Urinary bladder (tissue), 4 donors: ENCODE results near the gene CCBE1. TPM values are rescaled to one million over a fixed set of nuclear protein-coding genes. Genes with fewer than 3 reads are reported as not detected.
"Not testable (repeated sequence)": the region's sequence is repeated elsewhere in the genome, so short reads cannot be mapped to it uniquely, and the experiment has no call there.

ENCODE experiments used
- DNase-seq: peaks from one replicate; pipeline ENCODE4 v3.0.0-alpha.2; 2015; ENCODE audit errors: extremely low spot score
- H3K27ac ChIP-seq: one replicate; pipeline ENCODE4 v1.5.1; 2013; ENCODE audit warnings: low read depth, mild to moderate bottlenecking, moderate library complexity
- H3K36me3 ChIP-seq: one replicate; pipeline ENCODE4 v1.6.1; 2013; ENCODE audit warnings: mild to moderate bottlenecking, moderate library complexity; ENCODE audit not compliant: insufficient read depth
- H3K4me1 ChIP-seq: one replicate; pipeline ENCODE4 v1.6.1; 2013; ENCODE audit warnings: mild to moderate bottlenecking, moderate library complexity; ENCODE audit not compliant: insufficient read depth
- H3K4me3 ChIP-seq: one replicate; pipeline ENCODE4 v1.5.1; 2013; ENCODE audit warnings: low read depth, low read length
- WGBS: extraction: QIAGEN DNeasy Blood & Tissue Kit; methylation state at CpG from one replicate; pipeline ENCODE4 v1.1.7; 2013; 5-methylcytosine and 5-hydroxymethylcytosine counted together
- polyA plus RNA-seq: library from polyadenylated mRNA; stranded (reverse); fragments of 200-250 nt; gene quantifications from one replicate; pipeline ENCODE4 v1.2.3, GENCODE V29; 2013
- total RNA-seq: library from RNA; depleted of rRNA; stranded (reverse); fragments of >200 nt; gene quantifications from one replicate; pipeline ENCODE4 v1.2.3, GENCODE V29; 2014
- donor health status: healthy with polysubstance abuse.
- donor health status: healthy.

The CCBE1 gene
- total and polyA plus RNA-seq, 2 donors = 0.37 to 4.2 TPM

DNA sequence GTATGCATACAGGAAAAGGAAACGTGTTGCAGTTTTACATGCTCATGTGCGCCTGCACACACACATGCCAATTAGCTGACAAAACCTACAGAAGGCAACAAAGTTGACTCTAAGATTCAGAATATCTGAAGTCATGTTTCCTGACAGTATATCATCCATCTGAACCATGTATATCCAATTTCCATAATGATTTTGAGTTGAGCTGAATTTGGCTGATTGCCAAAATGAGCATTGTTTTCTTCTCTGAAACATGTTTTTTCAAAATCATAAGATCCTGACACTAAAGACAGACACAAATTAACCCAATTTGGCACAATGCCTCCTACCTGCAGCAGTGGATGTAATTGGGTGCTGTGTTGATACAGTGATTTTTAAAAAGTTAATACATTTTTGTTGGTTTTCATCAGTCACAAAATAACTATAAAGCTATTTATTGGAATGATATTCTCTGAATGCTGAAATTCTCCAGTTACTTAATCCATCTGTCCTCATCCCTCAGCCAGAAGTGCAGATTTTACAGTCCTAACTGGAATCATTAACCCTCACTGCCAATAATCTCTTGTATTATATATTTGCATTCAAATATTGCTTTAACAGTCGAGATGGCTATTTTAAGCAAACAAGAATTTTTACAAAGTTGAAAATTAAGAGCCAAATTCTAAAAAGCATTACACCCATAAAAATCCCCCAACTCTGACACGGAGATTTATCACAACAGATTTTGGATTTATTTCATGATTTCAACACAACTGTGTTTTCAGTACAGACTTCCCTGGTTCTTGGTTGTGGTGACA, 176.5 kb downstream of the CCBE1 start:
- Histone ChIP-seq H3K27ac (no peak overlapping the region), H3K4me3 (no peak overlapping the region), H3K36me3 (no peaks in the 10 kb centered on the region), H3K4me1 (no peaks in the 10 kb centered on the region)
- 61% methylated on average over 4 of the region's 4 CpGs for WGBS
- DNase-seq = no peak

DNA sequence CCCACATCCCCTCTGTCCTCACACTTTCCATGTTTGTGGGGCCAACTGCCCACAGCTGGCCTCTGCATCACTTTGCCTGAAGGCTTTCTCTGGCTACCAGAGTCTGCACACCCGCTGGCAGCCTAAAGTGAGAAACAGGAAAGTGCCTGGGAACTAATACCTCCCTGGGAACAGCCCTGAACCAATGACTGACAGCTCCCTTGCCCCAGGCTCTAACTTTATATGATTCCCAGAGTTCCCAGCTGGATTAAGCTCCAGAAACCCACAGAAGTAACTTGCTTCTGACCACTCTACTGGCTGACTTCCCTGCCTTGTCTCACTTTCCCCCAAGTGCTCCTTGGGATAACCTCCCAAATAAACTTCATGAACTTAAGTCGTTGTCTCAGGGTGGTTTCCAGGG, 178.5 kb downstream of the CCBE1 start:
- no peak overlapping the region for H3K4me3 ChIP-seq
- 54% methylated on average over 2 of the region's 2 CpGs for WGBS
- no peaks in the 10 kb centered on the region for H3K36me3 ChIP-seq
- no peak for DNase-seq
- H3K4me1 ChIP-seq = no peaks in the 10 kb centered on the region
- H3K27ac ChIP-seq = no peak overlapping the region

GRCh38 chr18:59517446-59518165, 179.6 kb downstream of the CCBE1 start:
- Histone ChIP-seq H3K36me3 (no peaks in the 10 kb centered on the region), H3K4me1 (no peaks in the 10 kb centered on the region), H3K27ac (no peak overlapping the region), H3K4me3 (no peak overlapping the region)
- WGBS = 55% methylated on average over 4 of the region's 4 CpGs
- DNase-seq = no peak

DNA sequence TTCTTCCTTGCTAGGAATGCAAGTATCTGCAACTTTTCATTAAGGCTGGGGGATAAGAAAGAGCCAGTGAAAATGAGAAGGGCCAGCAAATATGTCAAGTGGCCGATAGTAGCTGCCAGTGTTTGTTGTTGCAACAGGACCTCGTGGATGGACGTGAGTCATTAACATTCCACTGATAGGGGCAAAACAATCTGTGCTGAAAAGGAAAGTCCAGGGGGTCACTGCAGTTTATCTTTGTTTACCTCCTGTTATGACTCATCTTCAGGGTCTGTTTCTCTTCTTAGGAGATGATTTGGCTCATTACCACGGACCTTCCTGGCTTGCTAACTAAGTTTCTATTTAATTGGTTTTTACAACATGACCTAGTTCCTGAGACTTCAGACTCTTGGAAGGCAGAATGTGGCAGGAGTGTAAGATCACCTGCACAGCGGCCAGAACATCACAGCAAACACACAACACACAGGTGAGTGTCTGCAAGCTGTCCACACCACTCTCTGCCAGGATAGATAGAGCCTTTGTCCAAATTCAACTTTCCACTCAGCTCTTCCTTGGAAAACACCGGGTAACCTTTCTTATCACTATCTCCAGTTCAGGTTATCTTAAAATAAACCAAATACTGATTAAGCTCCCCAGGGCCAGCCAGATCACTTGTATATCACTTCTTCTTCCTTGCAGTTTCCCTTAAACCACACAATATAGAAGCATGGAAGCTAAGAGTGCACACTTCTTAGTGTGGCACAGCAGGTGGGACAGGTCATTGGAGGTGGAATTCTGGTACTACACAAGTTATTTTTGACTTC, 180.7 kb downstream of the CCBE1 start:
- no peak overlapping the region for H3K27ac ChIP-seq
- H3K4me3 ChIP-seq = no peak overlapping the region
- 7% methylated on average over 6 of the region's 6 CpGs for WGBS
- H3K36me3 ChIP-seq = no peaks in the 10 kb centered on the region
- DNase-seq = no peak
- H3K4me1 ChIP-seq = no peaks in the 10 kb centered on the region

DNA sequence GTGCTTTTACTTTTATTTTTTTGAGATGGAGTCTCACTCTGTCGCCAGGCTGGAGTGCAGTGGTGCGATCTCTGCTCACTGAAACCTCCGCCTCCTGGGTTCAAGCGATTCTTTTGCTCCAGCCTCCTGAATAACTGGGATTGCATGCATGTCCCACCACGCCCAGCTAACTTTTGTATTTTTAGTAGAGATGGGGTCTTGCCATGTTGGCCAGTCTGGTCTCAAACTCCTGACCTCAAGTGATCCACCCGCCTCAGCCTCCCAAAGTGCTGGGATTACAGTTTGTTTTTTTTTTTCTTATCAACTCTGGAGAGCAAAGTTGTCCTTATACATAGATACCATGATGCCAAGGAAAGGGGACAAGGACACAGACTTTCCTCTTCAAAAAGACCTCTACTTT, 181.3 kb downstream of the CCBE1 start:
- H3K4me1 ChIP-seq, DNase-seq, H3K4me3 ChIP-seq, H3K27ac ChIP-seq, H3K36me3 ChIP-seq: not testable (repeated sequence)
- 88% methylated on average over 6 of the region's 6 CpGs for WGBS

- no peak overlapping the region for H3K27ac ChIP-seq
- H3K36me3 ChIP-seq = no peaks in the 10 kb centered on the region
- no peak for DNase-seq
- H3K4me3 ChIP-seq = no peak overlapping the region
- no peaks in the 10 kb centered on the region for H3K4me1 ChIP-seq
- 69% methylated on average over 5 of the region's 5 CpGs for WGBS
Measured at GRCh38 chr18:59515147-59515546, 182.1 kb downstream of the CCBE1 start.

DNA sequence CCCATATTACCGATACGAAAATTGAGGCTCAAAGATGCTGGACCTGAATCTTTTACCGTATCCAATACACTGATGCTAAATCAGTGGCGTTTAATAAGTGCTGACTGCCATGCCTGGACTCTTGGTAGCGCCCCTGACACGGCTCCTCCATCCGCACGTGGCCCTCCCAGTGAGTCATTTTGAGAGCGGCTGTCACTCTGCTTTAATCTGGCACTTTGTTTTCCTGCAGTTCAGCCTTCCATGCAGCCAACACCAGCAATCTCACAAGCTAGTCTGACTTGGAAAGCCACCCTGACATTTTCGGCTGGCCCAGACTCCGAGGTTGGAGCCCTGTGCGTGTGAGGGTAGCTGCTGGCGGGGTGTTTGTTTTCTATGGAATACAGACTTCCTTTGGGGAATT, 183.0 kb downstream of the CCBE1 start:
- Histone ChIP-seq H3K36me3 (no peaks in the 10 kb centered on the region), H3K4me3 (no peak overlapping the region), H3K4me1 (no peaks in the 10 kb centered on the region), H3K27ac (no peak overlapping the region)
- no peak for DNase-seq
- WGBS = 43% methylated on average over 13 of the region's 13 CpGs

- Histone ChIP-seq H3K4me3 (no peak overlapping the region), H3K27ac (no peak overlapping the region), H3K4me1 (no peaks in the 10 kb centered on the region), H3K36me3 (no peaks in the 10 kb centered on the region)
- 81% methylated on average over 7 of the region's 7 CpGs for WGBS
- no peak for DNase-seq
Measured at GRCh38 chr18:59512025-59512755, 185.0 kb downstream of the CCBE1 start.

DNA sequence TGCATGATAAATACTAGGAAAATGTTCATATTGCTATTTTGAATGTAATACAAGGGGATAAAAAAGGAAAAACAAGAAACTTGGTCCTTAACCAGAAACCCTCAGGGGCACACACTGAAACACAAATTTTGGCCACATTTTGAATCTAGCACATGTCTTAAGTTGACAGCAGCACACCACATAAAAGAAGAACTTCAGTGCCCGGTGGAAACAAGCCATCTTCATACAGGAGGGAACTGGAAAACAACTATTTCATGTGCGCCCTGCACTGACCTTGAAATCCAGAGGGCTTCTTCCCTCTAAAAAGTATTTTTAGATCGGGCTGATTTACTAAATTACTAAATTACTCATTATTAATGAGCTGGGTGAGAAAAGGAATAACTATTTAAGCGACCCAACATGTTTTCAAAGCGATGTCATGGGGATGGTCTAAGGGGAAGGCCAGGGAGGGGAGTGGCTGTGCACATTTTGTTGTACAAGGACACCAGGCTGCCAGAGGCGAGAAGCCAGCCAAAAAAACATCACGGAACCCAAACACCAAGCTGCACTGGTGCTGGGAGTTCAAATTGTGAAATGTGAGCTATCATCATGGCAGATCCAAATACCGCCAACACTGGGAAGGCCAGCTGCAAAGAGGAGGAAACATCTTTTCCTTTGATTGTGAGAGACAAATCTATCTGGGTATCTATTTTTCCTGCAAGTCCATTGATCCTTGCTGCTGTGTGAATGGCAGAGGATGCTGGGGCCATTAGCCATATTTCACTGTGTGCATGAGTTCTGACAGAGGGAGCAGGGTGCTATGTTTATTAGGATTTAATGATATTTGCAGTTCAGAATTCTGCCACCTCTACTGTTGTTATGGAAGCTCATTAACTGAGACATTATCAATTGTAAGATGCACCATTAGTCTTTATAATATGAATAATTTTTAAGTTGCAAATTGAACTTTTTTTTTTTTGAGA, 187.5 kb downstream of the CCBE1 start:
- Histone ChIP-seq H3K4me1 (no peaks in the 10 kb centered on the region), H3K36me3 (no peaks in the 10 kb centered on the region), H3K27ac (no peak overlapping the region), H3K4me3 (no peak overlapping the region)
- DNase-seq = no peak
- WGBS = 75% methylated on average over 8 of the region's 8 CpGs

- DNase-seq = no peak
Measured at GRCh38 chr18:59505356-59505755, 191.9 kb downstream of the CCBE1 start.

DNA sequence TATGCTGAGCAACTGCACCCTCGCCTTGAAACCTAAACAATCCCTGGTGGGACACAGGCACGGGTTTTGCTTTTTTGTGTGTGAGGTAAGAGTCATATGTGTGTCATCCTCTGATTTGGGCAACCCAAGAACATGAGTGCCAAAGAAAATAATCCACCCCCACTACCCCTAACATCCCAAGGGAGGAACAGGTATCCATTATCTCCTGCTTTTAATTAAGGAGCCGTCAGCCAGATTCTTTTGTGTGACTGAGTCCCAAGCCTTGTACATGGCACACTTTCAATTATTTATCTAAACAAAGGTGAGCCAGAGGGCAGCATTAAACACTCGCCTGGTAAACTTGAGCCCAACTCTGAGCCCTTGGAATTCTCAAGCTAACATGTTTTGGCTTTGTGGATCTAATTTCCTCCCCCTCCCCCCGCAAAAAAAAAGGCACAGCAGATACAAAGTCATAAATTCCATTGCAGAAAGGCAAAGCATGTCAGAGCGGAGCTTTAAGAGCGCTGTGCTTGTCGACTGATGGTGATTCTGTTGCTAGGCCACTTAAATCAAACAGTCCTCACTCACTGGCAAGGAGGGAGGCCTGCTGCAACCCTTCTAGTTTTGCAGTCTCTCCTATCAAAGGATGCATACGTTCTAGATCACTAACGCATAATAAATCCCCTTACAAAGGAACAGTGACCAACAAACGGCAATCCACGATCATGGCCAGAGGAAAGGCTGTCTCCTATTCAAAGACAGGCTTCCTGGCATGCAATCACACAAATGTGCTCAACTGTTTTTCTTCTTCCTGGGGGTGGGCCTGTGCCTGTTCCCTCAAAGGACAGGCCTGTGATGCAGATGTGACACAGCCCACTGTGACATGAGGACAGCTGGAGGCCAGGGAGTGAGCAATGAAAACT, 194.7 kb downstream of the CCBE1 start:
- H3K4me1 ChIP-seq = no peaks in the 10 kb centered on the region
- H3K36me3 ChIP-seq = no peaks in the 10 kb centered on the region
- 14% methylated on average over 12 of the region's 12 CpGs for WGBS
- DNase-seq = peak; percentile 91
- H3K27ac ChIP-seq = no peak overlapping the region
- no peak overlapping the region for H3K4me3 ChIP-seq

More at GRCh38 chr18:59505356-59505755, 191.9 kb downstream of the CCBE1 start:
- Histone ChIP-seq H3K27ac (no peak overlapping the region), H3K4me1 (no peaks in the 10 kb centered on the region), H3K36me3 (no peaks in the 10 kb centered on the region), H3K4me3 (no peak overlapping the region)

GRCh38 chr18:59501920-59502273, 195.3 kb downstream of the CCBE1 start:
- 76% methylated on average over 6 of the region's 6 CpGs for WGBS
- no peak overlapping the region for H3K27ac ChIP-seq
- H3K4me1 ChIP-seq = no peaks in the 10 kb centered on the region
- H3K36me3 ChIP-seq = no peaks in the 10 kb centered on the region
- no peak overlapping the region for H3K4me3 ChIP-seq
- no peak for DNase-seq
